Ishikawa (cell line): ENCODE data around the gene ELAVL1.
A peak's percentile ranks its signal among the peaks of the same experiment; 100 is the strongest.

ENCODE experiments used
- CEBPB ChIP-seq: IDR thresholded peaks from 2 replicates; pipeline ENCODE4 v1.6.1; 2012
- CREB1 ChIP-seq: IDR thresholded peaks from 2 replicates; pipeline ENCODE4 v1.6.1; 2012; ENCODE audit warnings: low read depth
- EGR1 ChIP-seq: IDR thresholded peaks from 2 replicates; pipeline ENCODE4 v1.6.1; 2012
- EP300 ChIP-seq: IDR thresholded peaks from 2 replicates; pipeline ENCODE4 v1.6.1; 2012; ENCODE audit warnings: borderline replicate concordance
- FOXM1 ChIP-seq: IDR thresholded peaks from 2 replicates; pipeline ENCODE4 v1.6.1; 2012; ENCODE audit warnings: low read depth, borderline replicate concordance
- MAX ChIP-seq: IDR thresholded peaks from 2 replicates; pipeline ENCODE4 v1.6.1; 2012
- NFIC ChIP-seq: IDR thresholded peaks from 2 replicates; pipeline ENCODE4 v1.6.1; 2012
- RAD21 ChIP-seq: IDR thresholded peaks from 2 replicates; pipeline ENCODE4 v1.6.1; 2012; ENCODE audit warnings: low read depth
- REST ChIP-seq: IDR thresholded peaks from 2 replicates; pipeline ENCODE4 v1.6.1; 2012; ENCODE audit warnings: low read depth, mild to moderate bottlenecking
- TAF1 ChIP-seq: IDR thresholded peaks from 2 replicates; pipeline ENCODE4 v1.6.1; 2012; ENCODE audit warnings: low read depth, mild to moderate bottlenecking
- TCF12 ChIP-seq: IDR thresholded peaks from 2 replicates; pipeline ENCODE4 v1.6.1; 2012; ENCODE audit warnings: low read depth
- TEAD4 ChIP-seq: IDR thresholded peaks from 2 replicates; pipeline ENCODE4 v1.6.1; 2012
- USF1 ChIP-seq: IDR thresholded peaks from 2 replicates; pipeline ENCODE4 v1.6.1; 2012
- YY1 ChIP-seq: IDR thresholded peaks from 2 replicates; pipeline ENCODE4 v1.6.1; 2012; ENCODE audit warnings: low read depth
- ZBTB7A ChIP-seq: IDR thresholded peaks from 2 replicates; pipeline ENCODE4 v1.6.1; 2012; ENCODE audit warnings: low read depth

Gene ELAVL1

GRCh38 chr19:7943444-7944176, 61.8 kb downstream of the ELAVL1 start, which contains the start of gene TIMM44:
Gene TIMM44, minus strand, starts transcription at chr19:7943666. Its CDS starts 15 bp downstream, at chr19:7943651.
- peak; percentile 97 for TF ChIP-seq MAX
- no peak for TF ChIP-seq FOXM1
- TF ChIP-seq REST: peak; percentile 44
- peak; percentile 79 for TF ChIP-seq USF1
- TF ChIP-seq RAD21: no peak
- TF ChIP-seq NFIC: peak; percentile 16
- peak; percentile 85 for TF ChIP-seq CREB1
- TF ChIP-seq YY1: peak; percentile 97
- peak; percentile 95 for TF ChIP-seq CEBPB
- no peak for TF ChIP-seq EP300
- no peak for TF ChIP-seq EGR1
- peak; percentile 80; the same call in 1 of the 2 replicates for TF ChIP-seq ZBTB7A
- no peak; the same call in none of the 2 replicates for TF ChIP-seq TEAD4
- TF ChIP-seq TCF12: peak; percentile 67; the same call in 1 of the 2 replicates
- peak; percentile 99 for TF ChIP-seq TAF1

GRCh38 chr19:7942981-7943443, 62.4 kb downstream of the ELAVL1 start:
- TF ChIP-seq CREB1: no peak
- TF ChIP-seq TEAD4: no peak
- TF ChIP-seq RAD21: no peak
- no peak for TF ChIP-seq TAF1
- no peak for TF ChIP-seq EP300
- TF ChIP-seq CEBPB: no peak
- TF ChIP-seq YY1: no peak
- no peak for TF ChIP-seq FOXM1

- TF ChIP-seq REST (no peak), RAD21 (no peak), TCF12 (no peak), TEAD4 (no peak), EP300 (no peak), MAX (no peak), EGR1 (no peak), NFIC (no peak), USF1 (no peak), CEBPB (no peak), YY1 (no peak), TAF1 (no peak), ZBTB7A (no peak), FOXM1 (no peak), CREB1 (no peak)
These were observed 63.4 kb downstream of the ELAVL1 start for GRCh38 chr19:7941895-7942596.

- no peak for TF ChIP-seq TCF12
- no peak for TF ChIP-seq REST
- no peak for TF ChIP-seq TEAD4
These were observed 64.6 kb downstream of the ELAVL1 start for GRCh38 chr19:7940841-7941240.
